ENCODE data around the gene PCIF1.

The PCIF1 gene

GRCh38 chr20:45892828-45893500 lies 41.5 kb upstream of the PCIF1 start:
- peaks cover 11% of the 10 kb centered on the region for H3K4me1 ChIP-seq (ENCODE audit: low read length)
- no peak overlapping the region for H2AFZ ChIP-seq (ENCODE audit: low read depth, low read length)
- no peak overlapping the region for H3K4me2 ChIP-seq (ENCODE audit: low read length)
- H3K9ac ChIP-seq (ENCODE audit: low read length): no peak overlapping the region
- TF ChIP-seq EZH2phosphoT487 (IDR thresholded peaks at IDR 0.05; ENCODE audit: low read depth) (no peak), CTCF (IDR thresholded peaks at IDR 0.05; ENCODE audit: low read depth, low read length) (no peak)
- no peak overlapping the region for H3K4me3 ChIP-seq (ENCODE audit: low read length)
- H4K20me1 ChIP-seq (ENCODE audit: insufficient read depth, low read length): no peaks in the 10 kb centered on the region
- H3K27me3 ChIP-seq (ENCODE audit: low read depth, low read length): no peaks in the 10 kb centered on the region
- H3K9me3 ChIP-seq (ENCODE audit: insufficient read depth, low read length): no peaks in the 10 kb centered on the region
- H3K36me3 ChIP-seq (replicated peaks; ENCODE audit: low read depth, low read length): peaks cover 12% of the 10 kb centered on the region
- H3K79me2 ChIP-seq (ENCODE audit: low read length): no peaks in the 10 kb centered on the region
- H3K27ac ChIP-seq (ENCODE audit: low read length): no peak overlapping the region

GRCh38 chr20:45893831-45894230 lies 40.7 kb upstream of the PCIF1 start:
- Histone ChIP-seq H4K20me1 (ENCODE audit: insufficient read depth, low read length) (no peaks in the 10 kb centered on the region), H3K27ac (ENCODE audit: low read length) (no peak overlapping the region), H2AFZ (ENCODE audit: low read depth, low read length) (no peak overlapping the region), H3K4me2 (ENCODE audit: low read length) (no peak overlapping the region), H3K79me2 (ENCODE audit: low read length) (no peaks in the 10 kb centered on the region), H3K36me3 (replicated peaks; ENCODE audit: low read depth, low read length) (peaks cover 16% of the 10 kb centered on the region), H3K9me3 (ENCODE audit: insufficient read depth, low read length) (no peaks in the 10 kb centered on the region), H3K4me1 (ENCODE audit: low read length) (peaks cover 11% of the 10 kb centered on the region), H3K9ac (ENCODE audit: low read length) (no peak overlapping the region), H3K27me3 (ENCODE audit: low read depth, low read length) (no peaks in the 10 kb centered on the region), H3K4me3 (ENCODE audit: low read length) (no peak overlapping the region)
- no peak for TF ChIP-seq CTCF (IDR thresholded peaks at IDR 0.05; ENCODE audit: low read depth, low read length)
- no peak for TF ChIP-seq EZH2phosphoT487 (IDR thresholded peaks at IDR 0.05; ENCODE audit: low read depth)

- Histone ChIP-seq H3K27ac (ENCODE audit: low read length) (no peak overlapping the region), H3K4me2 (ENCODE audit: low read length) (no peak overlapping the region), H3K27me3 (ENCODE audit: low read depth, low read length) (no peaks in the 10 kb centered on the region), H3K4me3 (ENCODE audit: low read length) (no peak overlapping the region), H3K9me3 (ENCODE audit: insufficient read depth, low read length) (no peaks in the 10 kb centered on the region), H3K4me1 (ENCODE audit: low read length) (peaks cover 11% of the 10 kb centered on the region), H3K36me3 (replicated peaks; ENCODE audit: low read depth, low read length) (peaks cover 16% of the 10 kb centered on the region), H3K9ac (ENCODE audit: low read length) (no peak overlapping the region), H3K79me2 (ENCODE audit: low read length) (no peaks in the 10 kb centered on the region), H4K20me1 (ENCODE audit: insufficient read depth, low read length) (no peaks in the 10 kb centered on the region), H2AFZ (ENCODE audit: low read depth, low read length) (no peak overlapping the region)
- TF ChIP-seq EZH2phosphoT487 (IDR thresholded peaks at IDR 0.05; ENCODE audit: low read depth) (no peak), CTCF (IDR thresholded peaks at IDR 0.05; ENCODE audit: low read depth, low read length) (no peak)
These were observed 39.7 kb upstream of the PCIF1 start for GRCh38 chr20:45894797-45895196.

DNA sequence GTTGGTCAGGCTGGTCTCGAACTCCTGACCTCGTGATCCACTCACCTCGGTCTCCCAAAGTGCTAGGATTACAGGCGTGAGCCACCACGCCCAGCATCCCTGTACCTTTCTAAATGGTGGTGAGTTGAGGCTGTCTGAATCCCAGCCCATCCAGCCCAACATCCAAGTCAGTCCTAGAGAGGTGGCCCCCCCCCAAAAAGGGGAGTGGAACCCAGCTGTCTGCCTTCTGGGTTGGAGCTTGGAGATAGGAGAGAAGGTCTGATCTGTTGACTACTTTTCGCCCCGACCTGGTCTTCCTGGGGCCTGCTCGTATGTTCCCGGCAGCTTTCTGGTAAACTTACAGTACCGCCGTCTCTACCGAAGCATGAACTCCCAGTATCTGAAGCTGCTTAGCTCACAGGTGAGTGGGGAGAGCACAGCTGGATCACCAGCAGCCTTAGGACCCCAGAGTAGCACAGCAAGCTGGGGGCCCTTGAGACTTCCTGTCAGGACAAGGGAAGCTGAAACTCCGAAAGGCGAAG lies 37.8 kb upstream of the PCIF1 start:
- no peak overlapping the region for H3K4me3 ChIP-seq (ENCODE audit: low read length)
- H3K4me2 ChIP-seq (ENCODE audit: low read length): no peak overlapping the region
- H3K79me2 ChIP-seq (ENCODE audit: low read length): no peaks in the 10 kb centered on the region
- TF ChIP-seq EZH2phosphoT487 (IDR thresholded peaks at IDR 0.05; ENCODE audit: low read depth): no peak
- TF ChIP-seq CTCF (IDR thresholded peaks at IDR 0.05; ENCODE audit: low read depth, low read length): no peak
- no peaks in the 10 kb centered on the region for H4K20me1 ChIP-seq (ENCODE audit: insufficient read depth, low read length)
- no peaks in the 10 kb centered on the region for H3K27me3 ChIP-seq (ENCODE audit: low read depth, low read length)
- no peak overlapping the region for H3K9ac ChIP-seq (ENCODE audit: low read length)
- H3K36me3 ChIP-seq (replicated peaks; ENCODE audit: low read depth, low read length): peaks cover 18% of the 10 kb centered on the region
- H3K4me1 ChIP-seq (ENCODE audit: low read length): peaks cover 6% of the 10 kb centered on the region
- H3K9me3 ChIP-seq (ENCODE audit: insufficient read depth, low read length): no peaks in the 10 kb centered on the region
- no peak overlapping the region for H2AFZ ChIP-seq (ENCODE audit: low read depth, low read length)
- no peak overlapping the region for H3K27ac ChIP-seq (ENCODE audit: low read length)

Data from OCI-LY3 (cell line).